Effector CD4-positive, alpha-beta T cell (primary cell): ENCODE results near the gene CPXM2.

Source experiments
- DNase-seq: peaks from one replicate; pipeline ENCODE4 v3.0.0-alpha.2; 2020

CPXM2 gene

GRCh38 chr10:123795846-123796590 lies 95.6 kb downstream of the CPXM2 start:
- no peak for DNase-seq

- DNase-seq, result no peak
Measured at GRCh38 chr10:123795196-123795780, 96.3 kb downstream of the CPXM2 start.

GRCh38 chr10:123792248-123792978 lies 99.2 kb downstream of the CPXM2 start:
- no peak for DNase-seq

- DNase-seq, result no peak
Measured at GRCh38 chr10:123790132-123790885, 101.3 kb downstream of the CPXM2 start.

- DNase-seq, result no peak
Measured at GRCh38 chr10:123788981-123789380, 102.6 kb downstream of the CPXM2 start.

GRCh38 chr10:123787566-123787965 lies 104.0 kb downstream of the CPXM2 start:
- no peak for DNase-seq

GRCh38 chr10:123786896-123787295 lies 104.7 kb downstream of the CPXM2 start:
- no peak for DNase-seq

- DNase-seq, result no peak
Measured at GRCh38 chr10:123786306-123786705, 105.3 kb downstream of the CPXM2 start.

- DNase-seq, result no peak
Measured at GRCh38 chr10:123784646-123785045, 107.0 kb downstream of the CPXM2 start.

GRCh38 chr10:123784216-123784615 lies 107.4 kb downstream of the CPXM2 start:
- DNase-seq, result no peak

- DNase-seq, result no peak
Measured at GRCh38 chr10:123783296-123783695, 108.3 kb downstream of the CPXM2 start.

GRCh38 chr10:123782549-123782948 lies 109.1 kb downstream of the CPXM2 start:
- no peak for DNase-seq

- no peak for DNase-seq
Measured at GRCh38 chr10:123781956-123782500, 109.6 kb downstream of the CPXM2 start.

GRCh38 chr10:123781324-123781900 lies 110.2 kb downstream of the CPXM2 start:
- DNase-seq, result no peak

- no peak for DNase-seq
Measured at GRCh38 chr10:123778719-123779517, 112.7 kb downstream of the CPXM2 start.

GRCh38 chr10:123777881-123778280 lies 113.7 kb downstream of the CPXM2 start:
- no peak for DNase-seq

GRCh38 chr10:123774132-123774742 lies 117.4 kb downstream of the CPXM2 start:
- DNase-seq, result no peak

- DNase-seq, result no peak
Measured at GRCh38 chr10:123772645-123773508, 118.7 kb downstream of the CPXM2 start.

- DNase-seq, result no peak
Measured at GRCh38 chr10:123771877-123772644, 119.5 kb downstream of the CPXM2 start.
